Sciatic nerve (tissue), 2 donors: ENCODE data around the gene TBC1D7. TPM values are rescaled to one million over a fixed set of nuclear protein-coding genes. Genes with fewer than 3 reads are reported as not detected.

Source experiments
- ATAC-seq: fragments of 200-7000 bp; cut with Tn5 transposase; one replicate; pipeline ENCODE4 v1.9.1; 2020; ENCODE audit warnings: mild to moderate bottlenecking, moderate library complexity
- DNase-seq: peaks from one replicate; pipeline ENCODE4 v3.0.0-alpha.2; 2020; ENCODE audit warnings: low spot score
- intact Hi-C: fragments of 100-400 bp; cut with DNase I; formaldehyde crosslinking; loops from one replicate; pipeline ENCODE4 v1.14.2; 2022
- total RNA-seq: library from RNA; stranded (reverse); fragmentation: NEBNext Ultra II Directional; extraction: Animal tissue kit (Norgen Biotek cat#: 25700); gene quantifications from one replicate; pipeline ENCODE4 v1.2.1, GENCODE V29; 2021
- donor health status: DM: no; HTN: no; CAD: no.
- donor health status: DM: no; HTN: no; CAD: no.

TBC1D7 gene
- total RNA-seq, 1 donor from 2014 or later: 10.2 TPM

GRCh38 chr6:13259393-13259792, 68.9 kb downstream of the TBC1D7 start:
- DNase-seq (no peak), ATAC-seq (no peak)
- intact Hi-C loops: no loop called here

GRCh38 chr6:13256266-13257001, 71.9 kb downstream of the TBC1D7 start:
- ATAC-seq (peak; percentile 42), DNase-seq (no peak)
- intact Hi-C loops: no loop called here

Other genes starting within 250 kb of the TBC1D7 start
- gene GFOD1, start 159.1 kb upstream of the TBC1D7 start, total RNA-seq: 16.3 TPM
- gene SIRT5, start 246.1 kb upstream of the TBC1D7 start, total RNA-seq: 15.9 TPM